ENCODE data around the gene ZNF248.

- TF ChIP-seq STAT6 (CRISPR knock-in tag; IDR thresholded peaks at IDR 0.05), result no peak
- no peak for TF ChIP-seq POLR2AphosphoS5 (IDR thresholded peaks at IDR 0.05; ENCODE audit: control insufficient read depth, insufficient read depth, low read depth, low read length)
- no peak for TF ChIP-seq BHLHE40 (IDR thresholded peaks at IDR 0.05; ENCODE audit: low read length)
- no peak for TF ChIP-seq YBX1 (IDR thresholded peaks at IDR 0.05)
- no peak for TF ChIP-seq E2F5 (CRISPR knock-in tag; IDR thresholded peaks at IDR 0.05)
- no peak for TF ChIP-seq MAFF (IDR thresholded peaks at IDR 0.05; ENCODE audit: low read length)
- no peak for TF ChIP-seq POLR2A (conservative IDR thresholded peaks at IDR 0.05)
- no peak for TF ChIP-seq L3MBTL2 (IDR thresholded peaks at IDR 0.05)
- no peak for TF ChIP-seq RAD21 (CRISPR knock-in tag; conservative IDR thresholded peaks at IDR 0.05 in 1 of 2, IDR thresholded peaks at IDR 0.05 in 1 of 2)
- no peak for TF ChIP-seq PHF8 (IDR thresholded peaks at IDR 0.05; ENCODE audit: borderline replicate concordance, low read length)
- no peak for TF ChIP-seq ARID3B (CRISPR knock-in tag; IDR thresholded peaks at IDR 0.05; ENCODE audit: borderline replicate concordance)
- TF ChIP-seq NFYB (IDR thresholded peaks at IDR 0.05; ENCODE audit: extremely low read depth, insufficient read length), result no peak
- no peak for TF ChIP-seq FOXA1 (IDR thresholded peaks at IDR 0.05; ENCODE audit: borderline replicate concordance)
- no peak for TF ChIP-seq HDAC8 (tag; IDR thresholded peaks at IDR 0.05)
Measured at GRCh38 chr10:37819797-37820196, 37.6 kb downstream of the ZNF248 start.
